ENCODE measurements around the gene DUSP16.

DUSP16 gene

DNA sequence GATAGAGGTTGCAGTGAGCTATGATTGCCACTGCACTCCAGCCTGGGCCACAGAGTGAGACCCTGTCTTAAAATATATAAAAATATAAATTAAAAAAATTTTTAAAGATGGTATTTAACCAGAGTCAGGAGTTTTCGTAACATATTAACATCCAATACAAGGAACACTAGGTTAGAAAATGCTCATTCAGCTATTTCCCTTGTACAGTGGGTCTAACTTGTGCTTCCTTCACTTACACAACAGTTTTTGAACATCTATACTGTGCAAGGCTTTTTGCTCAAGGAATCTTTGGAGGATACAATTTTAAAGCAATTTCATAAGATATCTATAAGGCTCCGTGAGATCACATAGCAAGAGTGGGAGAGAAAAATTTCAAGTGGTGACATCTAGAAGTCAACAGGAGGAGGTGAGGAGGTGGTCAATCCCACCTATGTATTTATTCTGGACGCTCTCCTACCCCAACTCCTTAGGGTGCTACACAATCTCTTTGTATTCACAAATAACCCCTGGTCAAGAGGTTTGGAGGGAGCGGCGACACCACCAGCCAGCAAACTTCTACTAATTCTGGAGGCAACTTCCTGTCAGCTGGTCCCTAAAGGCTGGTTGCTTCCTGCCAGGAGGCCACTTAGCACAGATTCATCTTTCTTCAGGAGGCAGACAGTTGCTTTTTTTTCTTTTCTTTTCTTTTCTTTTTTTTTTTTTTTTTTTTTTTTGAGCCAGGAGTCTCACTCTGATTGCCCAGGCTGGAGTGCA is 22.2 kb downstream of the DUSP16 start:
- no peaks in the 10 kb centered on the region for H3K9me3 ChIP-seq (ENCODE audit: severe bottlenecking)
- TF ChIP-seq, protein P1, sequence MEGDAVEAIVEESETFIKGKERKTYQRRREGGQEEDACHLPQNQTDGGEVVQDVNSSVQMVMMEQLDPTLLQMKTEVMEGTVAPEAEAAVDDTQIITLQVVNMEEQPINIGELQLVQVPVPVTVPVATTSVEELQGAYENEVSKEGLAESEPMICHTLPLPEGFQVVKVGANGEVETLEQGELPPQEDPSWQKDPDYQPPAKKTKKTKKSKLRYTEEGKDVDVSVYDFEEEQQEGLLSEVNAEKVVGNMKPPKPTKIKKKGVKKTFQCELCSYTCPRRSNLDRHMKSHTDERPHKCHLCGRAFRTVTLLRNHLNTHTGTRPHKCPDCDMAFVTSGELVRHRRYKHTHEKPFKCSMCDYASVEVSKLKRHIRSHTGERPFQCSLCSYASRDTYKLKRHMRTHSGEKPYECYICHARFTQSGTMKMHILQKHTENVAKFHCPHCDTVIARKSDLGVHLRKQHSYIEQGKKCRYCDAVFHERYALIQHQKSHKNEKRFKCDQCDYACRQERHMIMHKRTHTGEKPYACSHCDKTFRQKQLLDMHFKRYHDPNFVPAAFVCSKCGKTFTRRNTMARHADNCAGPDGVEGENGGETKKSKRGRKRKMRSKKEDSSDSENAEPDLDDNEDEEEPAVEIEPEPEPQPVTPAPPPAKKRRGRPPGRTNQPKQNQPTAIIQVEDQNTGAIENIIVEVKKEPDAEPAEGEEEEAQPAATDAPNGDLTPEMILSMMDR (IDR thresholded peaks at IDR 0.05; ENCODE audit: low read depth, low read length), result no peak
- no peaks in the 10 kb centered on the region for H3K36me3 ChIP-seq
- H3K27me3 ChIP-seq (ENCODE audit: insufficient read depth, low read depth, severe bottlenecking), result no peaks in the 10 kb centered on the region
- H3K4me3 ChIP-seq (ENCODE audit: low read depth, low read length), result no peak overlapping the region
- DNase-seq, result no peak
- H3K27ac ChIP-seq, result no peak overlapping the region

DNA sequence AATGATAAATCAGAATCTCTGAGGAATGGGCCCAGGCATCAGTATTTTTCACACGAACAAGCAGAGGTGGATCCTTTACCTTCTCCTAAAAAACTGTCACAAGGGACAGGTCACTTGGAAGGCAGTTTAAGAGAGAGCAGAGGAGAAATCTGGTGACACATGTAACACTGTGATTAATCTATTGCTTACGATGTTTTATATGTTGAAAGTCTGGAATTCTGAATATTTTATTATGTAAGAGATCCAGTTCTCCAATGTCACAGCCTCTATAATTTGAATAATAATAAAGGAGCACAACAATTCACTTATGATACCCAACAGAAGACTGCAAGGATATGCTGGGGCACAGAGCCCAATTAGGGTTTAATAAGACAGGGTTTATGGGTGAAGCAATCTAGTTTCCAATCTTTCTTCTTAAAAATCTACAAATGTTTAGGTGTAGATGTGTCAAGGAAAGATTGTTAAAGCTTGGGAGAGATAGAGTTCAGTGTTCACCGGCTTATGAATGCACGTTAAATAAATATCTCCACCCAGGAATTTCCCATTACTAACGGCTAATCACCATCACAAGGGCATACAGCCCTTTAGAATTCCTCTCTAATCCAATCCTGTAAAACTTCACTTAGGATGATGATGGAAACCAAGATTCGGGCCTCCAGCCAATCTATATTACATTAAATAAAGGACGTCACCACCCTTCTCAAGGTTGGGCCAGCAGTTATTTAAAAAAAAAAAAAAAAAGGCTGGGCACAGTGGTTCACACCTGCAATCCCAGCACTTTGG is 23.4 kb downstream of the DUSP16 start:
- no peak for DNase-seq
- TF ChIP-seq, protein P1 (IDR thresholded peaks at IDR 0.05; ENCODE audit: low read depth, low read length), result no peak
- Histone ChIP-seq H3K4me3 (ENCODE audit: low read depth, low read length) (no peak overlapping the region), H3K27ac (no peak overlapping the region), H3K27me3 (ENCODE audit: insufficient read depth, low read depth, severe bottlenecking) (no peaks in the 10 kb centered on the region), H3K9me3 (ENCODE audit: severe bottlenecking) (no peaks in the 10 kb centered on the region), H3K36me3 (no peaks in the 10 kb centered on the region)

DNA sequence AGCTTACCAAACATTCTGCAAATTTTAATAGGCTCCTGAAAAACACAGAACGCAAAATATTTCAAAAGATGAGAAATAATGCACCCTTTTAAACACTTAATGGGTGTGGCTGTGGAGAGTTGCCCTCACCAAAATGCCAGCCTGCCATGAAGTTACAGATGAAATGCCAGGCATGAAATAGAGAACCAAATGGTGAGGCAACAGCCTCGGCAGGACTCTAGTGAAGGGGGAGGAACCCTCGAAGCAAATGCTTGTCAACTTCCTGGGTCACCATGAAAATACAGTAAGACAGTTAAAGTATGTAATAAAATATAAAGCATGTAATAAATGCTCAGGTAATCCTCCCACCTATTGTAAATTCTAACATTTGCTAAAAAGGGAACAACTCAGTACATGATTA is 24.1 kb downstream of the DUSP16 start:
- H3K4me3 ChIP-seq (ENCODE audit: low read depth, low read length), result no peak overlapping the region
- H3K36me3 ChIP-seq, result no peaks in the 10 kb centered on the region
- no peak for DNase-seq
- no peak overlapping the region for H3K27ac ChIP-seq
- H3K9me3 ChIP-seq (ENCODE audit: severe bottlenecking), result no peaks in the 10 kb centered on the region
- no peaks in the 10 kb centered on the region for H3K27me3 ChIP-seq (ENCODE audit: insufficient read depth, low read depth, severe bottlenecking)
- TF ChIP-seq, protein P1 (IDR thresholded peaks at IDR 0.05; ENCODE audit: low read depth, low read length), result no peak

DNA sequence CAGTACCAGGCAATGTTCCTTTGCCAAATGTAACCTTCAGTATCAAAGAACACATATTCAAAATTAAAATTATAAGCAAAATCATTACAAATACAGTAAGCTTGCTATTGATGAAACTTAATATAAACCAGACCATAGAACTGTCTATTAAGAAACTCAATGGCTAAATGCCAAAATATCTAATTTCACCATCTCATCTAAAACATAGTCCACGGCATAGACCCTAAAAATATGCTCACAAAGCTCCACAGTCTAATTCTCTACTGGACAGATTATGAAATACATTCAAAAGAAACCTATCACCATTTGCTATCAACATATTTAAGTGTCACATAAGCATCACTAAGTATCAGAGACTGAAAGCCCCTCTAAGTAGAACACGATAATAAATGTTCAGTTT is 25.2 kb downstream of the DUSP16 start:
- no peaks in the 10 kb centered on the region for H3K9me3 ChIP-seq (ENCODE audit: severe bottlenecking)
- no peak for DNase-seq
- no peak overlapping the region for H3K27ac ChIP-seq
- no peak overlapping the region for H3K4me3 ChIP-seq (ENCODE audit: low read depth, low read length)
- H3K36me3 ChIP-seq, result no peaks in the 10 kb centered on the region
- TF ChIP-seq, protein P1 (IDR thresholded peaks at IDR 0.05; ENCODE audit: low read depth, low read length), result no peak
- H3K27me3 ChIP-seq (ENCODE audit: insufficient read depth, low read depth, severe bottlenecking), result no peaks in the 10 kb centered on the region

DNA sequence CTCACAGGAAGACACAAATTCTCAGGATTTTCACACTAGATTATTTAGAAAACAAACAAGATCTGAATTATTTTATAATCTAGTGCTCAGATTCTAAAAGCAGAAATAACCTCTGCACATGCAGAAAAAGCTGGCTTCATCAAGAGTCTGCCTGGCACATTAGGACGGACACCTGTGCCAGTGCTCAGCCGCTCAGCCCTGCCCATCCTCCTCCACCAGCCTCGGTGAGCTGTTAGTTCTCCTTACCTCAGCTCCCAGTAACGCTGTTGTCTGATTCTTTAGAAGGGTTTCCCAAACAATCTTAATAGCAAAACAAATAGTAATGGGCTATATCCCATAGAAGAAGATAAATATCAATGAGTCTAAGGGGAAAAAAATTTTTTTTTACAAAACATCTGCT is 27.7 kb downstream of the DUSP16 start:
- no peak overlapping the region for H3K27ac ChIP-seq
- no peak overlapping the region for H3K4me3 ChIP-seq (ENCODE audit: low read depth, low read length)
- H3K36me3 ChIP-seq, result no peaks in the 10 kb centered on the region
- TF ChIP-seq, protein P1 (IDR thresholded peaks at IDR 0.05; ENCODE audit: low read depth, low read length), result no peak
- no peaks in the 10 kb centered on the region for H3K27me3 ChIP-seq (ENCODE audit: insufficient read depth, low read depth, severe bottlenecking)
- no peaks in the 10 kb centered on the region for H3K9me3 ChIP-seq (ENCODE audit: severe bottlenecking)
- DNase-seq, result no peak

Measured in WERI-Rb-1 (cell line).